Measurements from ENCODE around the gene IGFBP6. TPM values are rescaled to one million over a fixed set of nuclear protein-coding genes. Genes with fewer than 3 reads are reported as not detected.

Gene IGFBP6
- total RNA-seq, 1 experiment from 2014 or later: 6.4 TPM

GRCh38 chr12:53079226-53080117 is 18.0 kb upstream of the IGFBP6 start, which contains the start of gene SPRYD3:
Gene SPRYD3, minus strand, starts transcription at chr12:53079390. Its CDS starts 57 bp downstream, at chr12:53079333.
- DNase-seq (ENCODE audit: low spot score): peak; percentile 98
- Mint-ChIP-seq H3K9me3 (no peaks in the 10 kb centered on the region), H3K27me3 (ENCODE audit: low read depth) (peaks cover 43% of the 10 kb centered on the region), H3K4me3 (peak within 1 kb of the TSS; percentile 85), H3K27ac (peak within 1 kb of the TSS; percentile 95), H3K4me1 (peaks cover 13% of the 10 kb centered on the region), H3K36me3 (peaks cover 5% of the 10 kb centered on the region; the same call in 1 of the 2 replicates)
- ChIA-PET POLR2A (interaction anchor here (0.6 to 1.9 kb wide), 14 partner anchors 9 to 137 kb away, joined by 3 to 5 read pairs (median 3); partner anchors contain the start of genes CSAD, EIF4B, IGFBP6 and ZNF740), CTCF (interaction anchor here (0.6 to 3.7 kb wide), 28 partner anchors 9 to 302 kb away, joined by 3 to 80 read pairs (median 6); partner anchors contain the start of genes AAAS, CSAD, ESPL1 and IGFBP6)
- ATAC-seq: peak; percentile 95
- TF ChIP-seq NR2C2 (CRISPR knock-in tag; IDR thresholded peaks at IDR 0.05): peak; percentile 31; the same call in 1 of the 2 replicates
- no peak for TF ChIP-seq ZNF121 (CRISPR knock-in tag; IDR thresholded peaks at IDR 0.05)
- peak; percentile 62; the same call in 1 of the 2 replicates for TF ChIP-seq SMAD3 (CRISPR knock-in tag; IDR thresholded peaks at IDR 0.05; ENCODE audit: borderline replicate concordance)
- TF ChIP-seq ZNF219 (CRISPR knock-in tag; IDR thresholded peaks at IDR 0.05; ENCODE audit: borderline replicate concordance): no peak
- TF ChIP-seq TP53 (CRISPR knock-in tag; IDR thresholded peaks at IDR 0.05): no peak
- peak; percentile 64; the same call in 1 of the 2 replicates for TF ChIP-seq ETV6 (CRISPR knock-in tag; IDR thresholded peaks at IDR 0.05)
- peak; percentile 100 for TF ChIP-seq NFYB (CRISPR knock-in tag; conservative IDR thresholded peaks at IDR 0.05; ENCODE audit: low read depth)
- peak; percentile 36; the same call in 1 of the 2 replicates for TF ChIP-seq RELA (CRISPR knock-in tag; IDR thresholded peaks at IDR 0.05; ENCODE audit: borderline replicate concordance)
- TF ChIP-seq ZNF281 (CRISPR knock-in tag; IDR thresholded peaks at IDR 0.05): peak; percentile 53; the same call in 1 of the 2 replicates
- TF ChIP-seq SMAD4 (CRISPR knock-in tag; IDR thresholded peaks at IDR 0.05): no peak
- peak; percentile 62; the same call in 1 of the 2 replicates for TF ChIP-seq FOXK1 (CRISPR knock-in tag; IDR thresholded peaks at IDR 0.05)
- peak; percentile 51; the same call in 1 of the 2 replicates for TF ChIP-seq FOXP1 (CRISPR knock-in tag; IDR thresholded peaks at IDR 0.05; ENCODE audit: borderline replicate concordance)
- no peak for TF ChIP-seq MXD4 (CRISPR knock-in tag; IDR thresholded peaks at IDR 0.05; ENCODE audit: borderline replicate concordance)
- TF ChIP-seq E2F5 (CRISPR knock-in tag; IDR thresholded peaks at IDR 0.05): 0 out of 2 replicates have a peak, but pooled peaks have one; percentile 22
- TF ChIP-seq ESRRA (CRISPR knock-in tag; IDR thresholded peaks at IDR 0.05; ENCODE audit: borderline replicate concordance): 0 out of 2 replicates have a peak, but pooled peaks have one; percentile 56
- TF ChIP-seq GABPB1 (CRISPR knock-in tag; IDR thresholded peaks at IDR 0.05): peak; percentile 66
- TF ChIP-seq AFF4 (CRISPR knock-in tag; IDR thresholded peaks at IDR 0.05; ENCODE audit: borderline replicate concordance): no peak
- no peak; the same call in 1 of the 2 replicates for TF ChIP-seq MYBL2 (CRISPR knock-in tag; IDR thresholded peaks at IDR 0.05)
- TF ChIP-seq SP1 (CRISPR knock-in tag; conservative IDR thresholded peaks at IDR 0.05): peak; percentile 84

Measured in WTC11 (cell line).